Esophagus muscularis mucosa (tissue), 4 donors: ENCODE data around the gene HID1. TPM values are rescaled to one million over a fixed set of nuclear protein-coding genes. Genes with fewer than 3 reads are reported as not detected.

Experiments
- DNase-seq: peaks from one replicate; pipeline ENCODE4 v3.0.0-alpha.2; 2017; ENCODE audit errors: extremely low spot score
- H3K27ac ChIP-seq, 4 donors: fragments of 200-600 bp; sonication (generic); replicated peaks in 1 of 4; 1 replicate in 3 of 4; 2 replicates in 1 of 4; pipeline ENCODE4 v1.5.1; 2016 to 2019; ENCODE audit warnings: mild to moderate bottlenecking in 1 of 4
- H3K27me3 ChIP-seq, 4 donors: fragments of 200-600 bp; sonication (generic); one replicate each; pipeline versions ENCODE4 v1.5.1 to v1.6.0; 2016 to 2019
- H3K36me3 ChIP-seq, 4 donors: fragments of 200-600 bp; sonication (generic); one replicate each; pipeline ENCODE4 v1.5.1; 2016 to 2019
- H3K4me1 ChIP-seq, 4 donors: fragments of 200-600 bp; sonication (generic); one replicate each; pipeline ENCODE4 v1.5.1; 2016 to 2019
- H3K4me3 ChIP-seq, 4 donors: fragments of 200-600 bp; sonication (generic); 1 replicate in 2 of 4; 2 replicates in 2 of 4; pipeline ENCODE4 v1.5.1; 2016 to 2019; ENCODE audit warnings: mild to moderate bottlenecking in 4 of 4, moderate library complexity in 1 of 4
- H3K9me3 ChIP-seq, 4 donors: fragments of 200-600 bp; sonication (generic); 1 replicate in 3 of 4; 2 replicates in 1 of 4; pipeline ENCODE4 v1.5.1; 2016 to 2019
- EP300 ChIP-seq: sonication (generic); formaldehyde crosslinking; IDR thresholded peaks from one replicate; pipeline ENCODE4 v1.6.1; 2017; ENCODE audit warnings: antibody characterized with exemption
- POLR2A ChIP-seq: fragments of 450-650 bp; IDR thresholded peaks from one replicate; pipeline ENCODE4 v1.6.1; 2017; ENCODE audit warnings: antibody characterized with exemption, moderate library complexity, mild to moderate bottlenecking, low read depth
- POLR2AphosphoS5 ChIP-seq, 2 donors: sonication (generic); formaldehyde crosslinking; IDR thresholded peaks; one replicate each; pipeline ENCODE4 v1.6.1; 2017; ENCODE audit warnings: antibody characterized with exemption in 2 of 2
- WGBS: methylation state at CpG from one replicate; pipeline ENCODE4 v1.1.5; 2018; 5-methylcytosine and 5-hydroxymethylcytosine counted together
- intact Hi-C: fragments of 100-400 bp; cut with DNase I; formaldehyde crosslinking; loops from one replicate; pipeline ENCODE4 v1.15.1; 2023
- total RNA-seq, 4 donors: library from RNA; depleted of rRNA; stranded (reverse); fragments of >200 nt; gene quantifications; one replicate each; pipeline versions ENCODE4 v1.1.0 to v1.2.1, GENCODE V29; 2016
- TF ChIP-seq, protein P1 (sequence below), 3 experiments: fragments of 200-600 bp in 2 of 3; fragments of 450-650 bp in 1 of 3; sonication (generic) in 2 of 3; IDR thresholded peaks; one replicate each; pipeline ENCODE4 v1.5.1; 2017 to 2019; ENCODE audit warnings: antibody characterized with exemption in 3 of 3, mild to moderate bottlenecking in 2 of 3, moderate library complexity in 1 of 3

The HID1 gene
- total RNA-seq, 4 donors from 2014 or later, result 4.5 to 17.1 (median 10.9) TPM

- WGBS, result 55% methylated on average over 8 of the region's 8 CpGs
- peaks cover 6 to 81% (median 34%) of the 10 kb centered on the region in 4 donors for H3K27me3 ChIP-seq
Observed at GRCh38 chr17:74939534-74939933, 33.0 kb downstream of the HID1 start.

DNA sequence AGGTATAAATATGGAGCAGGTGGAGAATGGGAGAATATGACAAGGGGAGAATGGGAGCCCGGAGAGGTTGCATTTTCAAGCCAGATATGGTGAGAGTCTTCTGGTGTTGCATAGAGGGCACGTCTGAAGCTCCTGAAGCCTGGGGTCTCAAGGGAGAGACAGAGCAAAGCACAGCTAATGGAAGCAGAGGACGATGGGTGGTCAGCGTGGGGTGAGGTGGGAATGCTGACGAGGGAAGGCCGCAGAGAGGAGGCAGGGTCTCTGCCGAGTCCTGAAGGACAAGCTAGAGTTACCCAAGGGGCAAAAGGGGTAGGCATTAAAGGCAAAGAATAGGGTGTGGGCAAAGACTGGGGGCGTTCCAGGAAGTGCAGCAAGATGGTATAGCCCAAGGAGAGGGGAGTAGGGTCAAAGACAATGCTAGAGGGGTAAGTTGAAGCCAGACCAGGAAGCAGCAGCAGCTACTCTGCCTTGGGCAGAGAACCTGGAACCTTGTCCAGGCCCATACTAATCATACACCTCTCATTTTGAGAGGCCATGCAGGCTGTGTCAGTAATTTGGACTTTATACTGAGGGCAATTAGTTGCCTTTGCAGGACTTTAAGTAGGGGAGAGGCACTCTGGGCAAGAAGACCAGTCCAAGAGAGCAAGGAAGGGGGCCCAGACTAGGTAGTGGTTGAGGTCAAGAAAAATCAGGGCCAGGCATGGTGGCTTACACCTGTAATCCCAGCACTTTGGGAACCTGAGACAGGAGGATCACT is 34.2 kb downstream of the HID1 start:
- TF ChIP-seq EP300, result no peak
- no peak for TF ChIP-seq POLR2AphosphoS5 (IDR thresholded peaks at IDR 0.05)
- TF ChIP-seq POLR2A, result no peak
- TF ChIP-seq, protein P1, sequence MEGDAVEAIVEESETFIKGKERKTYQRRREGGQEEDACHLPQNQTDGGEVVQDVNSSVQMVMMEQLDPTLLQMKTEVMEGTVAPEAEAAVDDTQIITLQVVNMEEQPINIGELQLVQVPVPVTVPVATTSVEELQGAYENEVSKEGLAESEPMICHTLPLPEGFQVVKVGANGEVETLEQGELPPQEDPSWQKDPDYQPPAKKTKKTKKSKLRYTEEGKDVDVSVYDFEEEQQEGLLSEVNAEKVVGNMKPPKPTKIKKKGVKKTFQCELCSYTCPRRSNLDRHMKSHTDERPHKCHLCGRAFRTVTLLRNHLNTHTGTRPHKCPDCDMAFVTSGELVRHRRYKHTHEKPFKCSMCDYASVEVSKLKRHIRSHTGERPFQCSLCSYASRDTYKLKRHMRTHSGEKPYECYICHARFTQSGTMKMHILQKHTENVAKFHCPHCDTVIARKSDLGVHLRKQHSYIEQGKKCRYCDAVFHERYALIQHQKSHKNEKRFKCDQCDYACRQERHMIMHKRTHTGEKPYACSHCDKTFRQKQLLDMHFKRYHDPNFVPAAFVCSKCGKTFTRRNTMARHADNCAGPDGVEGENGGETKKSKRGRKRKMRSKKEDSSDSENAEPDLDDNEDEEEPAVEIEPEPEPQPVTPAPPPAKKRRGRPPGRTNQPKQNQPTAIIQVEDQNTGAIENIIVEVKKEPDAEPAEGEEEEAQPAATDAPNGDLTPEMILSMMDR (IDR thresholded peaks at IDR 0.05), result no peak
- intact Hi-C loops, result no loop called here
- Histone ChIP-seq H3K27ac (no peak overlapping the region), H3K9me3 (no peaks in the 10 kb centered on the region), H3K27me3 (peaks cover 6 to 85% (median 34%) of the 10 kb centered on the region in 4 donors), H3K36me3 (no peaks in the 10 kb centered on the region), H3K4me1 (peaks cover 0 to 14% (median 12%) of the 10 kb centered on the region in 4 donors), H3K4me3 (no peak overlapping the region)
- no peak for DNase-seq
- WGBS, result 68% methylated on average over 8 of the region's 8 CpGs

More at GRCh38 chr17:74939534-74939933, 33.0 kb downstream of the HID1 start:
- intact Hi-C loops, result no loop called here
- Histone ChIP-seq H3K4me3 (no peak overlapping the region), H3K4me1 (peaks cover 0 to 14% (median 12%) of the 10 kb centered on the region in 4 donors), H3K27ac (no peak overlapping the region), H3K36me3 (no peaks in the 10 kb centered on the region), H3K9me3 (no peaks in the 10 kb centered on the region)
- DNase-seq, result no peak
- TF ChIP-seq, protein P1 (IDR thresholded peaks at IDR 0.05), result no peak
- no peak for TF ChIP-seq POLR2A
- no peak for TF ChIP-seq EP300
- no peak for TF ChIP-seq POLR2AphosphoS5 (IDR thresholded peaks at IDR 0.05)

DNA sequence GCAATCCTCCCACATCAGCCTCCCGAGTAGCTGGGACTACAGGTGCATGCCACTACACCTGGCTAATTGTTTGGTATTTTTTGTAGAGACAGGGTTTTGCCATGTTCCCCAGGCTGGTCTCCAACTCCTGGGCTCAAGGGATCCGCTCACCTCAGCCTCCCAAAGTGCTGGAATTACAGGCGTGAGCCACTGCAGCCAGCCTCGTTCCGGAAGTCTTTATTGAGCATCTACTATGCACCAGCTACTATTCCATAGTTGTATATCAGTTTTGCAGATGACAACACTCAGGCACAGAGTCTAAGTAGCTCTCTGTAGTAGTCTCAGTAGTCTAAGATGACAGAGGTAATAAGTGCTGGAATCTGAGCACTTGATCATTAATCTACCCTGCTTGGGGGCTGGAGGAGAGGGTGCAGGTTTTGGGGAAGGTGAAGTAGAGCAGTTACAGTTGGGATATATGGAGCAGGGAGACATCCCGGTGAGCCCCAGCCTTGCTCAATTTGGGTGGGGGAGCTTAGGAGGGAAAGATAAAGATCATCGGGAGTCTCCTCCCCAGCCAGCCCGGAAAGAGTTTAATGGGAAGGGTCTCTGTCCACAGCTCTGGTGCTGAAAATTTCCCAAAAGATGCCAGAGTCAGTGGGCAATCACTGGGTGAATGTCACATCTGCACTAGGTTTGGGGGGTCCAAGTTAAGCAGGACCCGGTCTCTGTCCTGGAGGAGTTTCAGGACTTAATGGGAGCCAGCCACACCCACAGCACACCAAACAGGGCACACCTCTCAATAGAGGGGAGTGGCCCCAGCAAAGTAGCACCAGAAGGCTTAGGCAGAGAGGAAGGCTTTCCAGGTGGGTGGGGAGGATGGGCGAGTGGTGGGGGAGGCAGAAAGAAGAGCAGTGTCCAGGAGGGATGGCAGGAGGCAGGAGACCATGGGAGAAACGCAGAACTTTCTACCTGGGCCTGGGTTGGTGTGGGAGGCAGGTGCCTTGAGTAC is 35.2 kb downstream of the HID1 start:
- DNase-seq, result no peak
- Histone ChIP-seq H3K4me3 (no peak overlapping the region), H3K27me3 (peaks cover 6 to 85% (median 34%) of the 10 kb centered on the region in 4 donors), H3K36me3 (no peaks in the 10 kb centered on the region), H3K4me1 (peaks cover 0 to 14% (median 12%) of the 10 kb centered on the region in 4 donors), H3K27ac (no peak overlapping the region), H3K9me3 (no peaks in the 10 kb centered on the region)
- WGBS, result 54% methylated on average over 11 of the region's 11 CpGs
- no peak for TF ChIP-seq POLR2AphosphoS5 (IDR thresholded peaks at IDR 0.05)
- TF ChIP-seq EP300, result no peak
- TF ChIP-seq, protein P1 (IDR thresholded peaks at IDR 0.05), result no peak
- no peak for TF ChIP-seq POLR2A
- intact Hi-C loops, result no loop called here

GRCh38 chr17:74936470-74936799 is 36.1 kb downstream of the HID1 start:
- intact Hi-C loops, result no loop called here
- TF ChIP-seq POLR2AphosphoS5 (IDR thresholded peaks at IDR 0.05), result no peak
- Histone ChIP-seq H3K4me1 (peaks cover 0 to 14% (median 12%) of the 10 kb centered on the region in 4 donors), H3K4me3 (peak overlapping the region in 1 of 4 donors; percentile 12), H3K27ac (no peak overlapping the region), H3K9me3 (no peaks in the 10 kb centered on the region), H3K36me3 (no peaks in the 10 kb centered on the region), H3K27me3 (peaks cover 6 to 79% (median 32%) of the 10 kb centered on the region in 4 donors)
- WGBS, result 19% methylated on average over 6 of the region's 12 CpGs
- no peak for DNase-seq
